ENCODE results near the gene BPIFB1.

Gene BPIFB1

GRCh38 chr20:33308668-33309067 is 25.7 kb downstream of the BPIFB1 start:
- no peaks in the 10 kb centered on the region for H3K27me3 ChIP-seq (replicated peaks)
- no peak for DNase-seq
- H3K36me3 ChIP-seq (replicated peaks): no peaks in the 10 kb centered on the region
- no peak overlapping the region for H3K4me3 ChIP-seq (ENCODE audit: low read depth, low read length)
- TF ChIP-seq CTCF (IDR thresholded peaks at IDR 0.05; ENCODE audit: low read depth, low read length, missing control alignments): no peak
- in situ Hi-C loops (cut with HindIII; ENCODE audit: low pct_ligation_motif_present, low sequenced_read_pairs): no loop called here
- no peak overlapping the region for H3K27ac ChIP-seq

DNA sequence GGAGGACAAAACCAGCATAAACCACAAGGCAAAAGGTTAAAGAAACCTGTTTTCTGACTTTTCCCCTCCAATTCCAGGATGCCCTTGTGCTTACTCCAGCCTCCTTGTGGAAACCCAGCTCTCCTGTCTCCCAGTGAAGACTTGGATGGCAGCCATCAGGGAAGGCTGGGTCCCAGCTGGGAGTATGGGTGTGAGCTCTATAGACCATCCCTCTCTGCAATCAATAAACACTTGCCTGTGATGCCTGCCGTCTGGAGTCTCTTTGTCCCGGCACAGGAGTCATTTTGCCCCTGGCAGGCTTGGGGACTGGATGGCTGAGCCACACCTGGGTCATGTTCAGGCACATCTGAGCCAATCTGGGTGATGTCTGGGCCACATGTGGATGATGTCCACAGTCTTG is 26.6 kb downstream of the BPIFB1 start:
- Histone ChIP-seq H3K27me3 (replicated peaks) (no peaks in the 10 kb centered on the region), H3K4me3 (ENCODE audit: low read depth, low read length) (no peak overlapping the region), H3K27ac (no peak overlapping the region), H3K36me3 (replicated peaks) (no peaks in the 10 kb centered on the region)
- DNase-seq: no peak
- TF ChIP-seq CTCF (IDR thresholded peaks at IDR 0.05; ENCODE audit: low read depth, low read length, missing control alignments): no peak
- in situ Hi-C loops (cut with HindIII; ENCODE audit: low pct_ligation_motif_present, low sequenced_read_pairs): no loop called here

DNA sequence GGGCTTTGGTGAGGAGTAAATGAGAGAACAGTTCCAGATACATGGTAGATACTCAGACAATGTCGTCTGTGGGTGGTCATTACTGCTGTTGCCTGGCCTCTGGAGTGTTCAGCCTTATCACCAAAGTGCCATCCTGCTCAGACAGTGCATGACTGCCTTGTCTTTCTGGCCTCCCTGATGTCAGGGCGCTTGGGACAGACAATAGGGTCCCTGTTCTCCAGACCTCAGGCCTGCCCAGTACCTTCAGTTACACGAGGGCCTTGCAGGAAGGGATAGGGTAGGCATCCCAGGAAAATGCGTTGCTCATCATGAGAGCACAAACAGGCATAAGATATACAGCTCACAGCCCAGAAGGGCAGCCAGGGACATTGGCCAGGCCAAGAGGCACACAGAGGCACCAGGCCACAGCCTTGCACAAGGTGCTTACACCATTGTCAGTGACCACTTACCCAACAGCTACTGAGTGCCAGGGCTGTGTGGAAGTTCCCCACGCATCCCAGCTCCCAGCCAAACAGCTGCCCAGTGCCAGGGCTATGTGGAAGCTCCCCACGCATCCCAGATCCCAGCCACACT is 27.4 kb downstream of the BPIFB1 start:
- in situ Hi-C loops (cut with HindIII; ENCODE audit: low pct_ligation_motif_present, low sequenced_read_pairs): no loop called here
- DNase-seq: no peak
- no peak for TF ChIP-seq CTCF (IDR thresholded peaks at IDR 0.05; ENCODE audit: low read depth, low read length, missing control alignments)
- Histone ChIP-seq H3K27ac (no peak overlapping the region), H3K27me3 (replicated peaks) (no peaks in the 10 kb centered on the region), H3K36me3 (replicated peaks) (no peaks in the 10 kb centered on the region), H3K4me3 (ENCODE audit: low read depth, low read length) (no peak overlapping the region)

GRCh38 chr20:33311011-33311410 is 28.0 kb downstream of the BPIFB1 start:
- TF ChIP-seq CTCF (IDR thresholded peaks at IDR 0.05; ENCODE audit: low read depth, low read length, missing control alignments): no peak
- in situ Hi-C loops (cut with HindIII; ENCODE audit: low pct_ligation_motif_present, low sequenced_read_pairs): no loop called here

DNA sequence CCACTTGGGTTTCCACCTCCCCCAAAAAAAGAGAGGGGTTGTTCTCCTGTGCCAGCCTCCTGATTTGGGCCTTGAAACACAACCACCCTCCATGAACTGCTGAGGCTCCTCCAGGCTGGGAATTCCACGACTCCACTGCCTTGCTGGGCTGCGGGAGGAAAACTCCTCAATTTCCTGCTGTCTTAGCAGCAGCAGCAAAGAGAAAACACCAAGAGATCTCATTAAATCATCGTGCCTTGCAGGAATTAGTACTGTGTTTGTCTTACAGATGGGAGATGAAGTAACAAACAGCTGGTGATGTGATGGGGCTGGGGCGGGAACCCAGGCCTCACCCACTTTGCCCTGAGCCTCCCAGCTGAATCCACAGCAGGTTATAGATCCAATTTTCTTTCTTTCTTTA is 29.0 kb downstream of the BPIFB1 start:
- Histone ChIP-seq H3K36me3 (replicated peaks) (no peaks in the 10 kb centered on the region), H3K27me3 (replicated peaks) (no peaks in the 10 kb centered on the region), H3K4me3 (ENCODE audit: low read depth, low read length) (no peak overlapping the region), H3K27ac (no peak overlapping the region)
- DNase-seq: no peak
- in situ Hi-C loops (cut with HindIII; ENCODE audit: low pct_ligation_motif_present, low sequenced_read_pairs): no loop called here
- no peak for TF ChIP-seq CTCF (IDR thresholded peaks at IDR 0.05; ENCODE audit: low read depth, low read length, missing control alignments)

More at GRCh38 chr20:33311011-33311410, 28.0 kb downstream of the BPIFB1 start:
- DNase-seq: no peak
- H3K36me3 ChIP-seq (replicated peaks): no peaks in the 10 kb centered on the region
- H3K27ac ChIP-seq: no peak overlapping the region
- H3K27me3 ChIP-seq (replicated peaks): no peaks in the 10 kb centered on the region
- H3K4me3 ChIP-seq (ENCODE audit: low read depth, low read length): no peak overlapping the region

DNA sequence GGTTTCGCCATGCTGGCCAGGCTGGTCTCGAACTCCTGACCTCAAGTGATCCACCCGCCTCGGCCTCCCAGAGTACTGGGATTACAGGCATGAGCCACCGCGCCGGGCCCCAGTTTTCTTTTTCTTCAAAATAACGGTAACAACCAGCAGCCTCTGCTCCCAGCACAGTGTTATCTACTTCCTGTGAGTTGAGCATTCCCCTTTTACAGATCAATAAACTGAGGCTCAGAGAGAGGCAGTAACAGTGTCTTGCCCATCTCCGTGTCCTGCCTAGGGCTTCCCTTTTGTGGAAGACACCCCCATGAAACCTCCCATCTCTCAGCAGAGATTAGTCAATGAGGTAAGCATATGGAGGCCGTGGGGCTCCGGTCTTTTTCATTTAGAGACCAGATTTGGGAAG is 29.6 kb downstream of the BPIFB1 start:
- no peak overlapping the region for H3K27ac ChIP-seq
- H3K27me3 ChIP-seq (replicated peaks): no peaks in the 10 kb centered on the region
- DNase-seq: no peak
- no peak for TF ChIP-seq CTCF (IDR thresholded peaks at IDR 0.05; ENCODE audit: low read depth, low read length, missing control alignments)
- H3K36me3 ChIP-seq (replicated peaks): no peaks in the 10 kb centered on the region
- H3K4me3 ChIP-seq (ENCODE audit: low read depth, low read length): no peak overlapping the region
- in situ Hi-C loops (cut with HindIII; ENCODE audit: low pct_ligation_motif_present, low sequenced_read_pairs): no loop called here

Measured in brain microvascular endothelial cell (primary cell).